ENCODE data around the gene AURKB. TPM values are rescaled to one million over a fixed set of nuclear protein-coding genes. Genes with fewer than 3 reads are reported as not detected.

Gene AURKB
- total and polyA plus RNA-seq, 10 donors, result 2.4 to 30.9 (median 10.5) TPM

GRCh38 chr17:8161289-8162232, 48.8 kb downstream of the AURKB start:
- H3K27ac ChIP-seq, result peak overlapping the region; percentile 98 to 100 (median 100)
- H3K9me3 ChIP-seq, result no peaks in the 10 kb centered on the region
- peaks cover 40 to 85% (median 75%) of the 10 kb centered on the region in 6 donors for H3K4me1 ChIP-seq
- intact Hi-C loops (cut with DNase I; ENCODE audit: low total_unique reads), result no loop called here
- 56 to 72% (median 65%) methylated on average over 18 to 19 of the region's 19 CpGs for WGBS, 5 donors
- H3K4me3 ChIP-seq, result peak overlapping the region; percentile 72 to 96 (median 82)
- H3K36me3 ChIP-seq, result peaks cover 0 to 38% (median 23%) of the 10 kb centered on the region in 6 donors
- DNase-seq, result peak; percentile 77
- TF ChIP-seq CTCF (IDR thresholded peaks at IDR 0.05 in 8 of 11, conservative IDR thresholded peaks at IDR 0.05 in 3 of 11), result no peak
- TF ChIP-seq POLR2AphosphoS5 (IDR thresholded peaks at IDR 0.05), result no peak
- TF ChIP-seq POLR2A (IDR thresholded peaks at IDR 0.05), result no peak
- no peaks in the 10 kb centered on the region for H3K27me3 ChIP-seq (replicated peaks in 1 of 7)

DNA sequence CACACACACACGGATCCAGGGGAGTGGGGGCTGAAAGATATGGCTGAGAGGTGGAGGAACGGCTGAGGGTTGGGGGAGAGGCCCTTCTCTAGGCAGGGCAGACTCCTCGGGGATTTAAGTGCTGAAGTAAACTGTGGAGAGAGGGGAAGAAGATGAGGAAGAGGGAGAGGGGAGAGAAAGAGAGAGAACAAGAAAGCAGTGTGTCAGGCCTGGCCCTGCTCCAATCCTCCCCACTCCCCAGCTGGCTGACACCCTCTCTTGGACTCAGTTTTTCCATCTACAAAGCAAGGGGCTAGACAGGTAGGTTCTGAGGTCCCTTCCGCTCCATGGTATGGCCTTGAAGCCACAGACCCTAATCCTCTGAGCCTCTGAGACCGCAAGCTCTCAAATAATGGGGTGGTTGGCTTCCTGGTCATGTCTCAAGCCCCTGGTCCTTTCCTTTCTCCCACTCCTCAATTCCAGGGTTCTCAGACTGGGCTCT, 49.6 kb downstream of the AURKB start:
- Histone ChIP-seq H3K4me1 (peaks cover 40 to 86% (median 77%) of the 10 kb centered on the region in 6 donors), H3K4me3 (peak overlapping the region in 4 of 8 donors; percentile 72 to 96 (median 82))
- WGBS, 5 donors, result 55 to 66% (median 62%) methylated on average over 5 of the region's 5 CpGs

DNA sequence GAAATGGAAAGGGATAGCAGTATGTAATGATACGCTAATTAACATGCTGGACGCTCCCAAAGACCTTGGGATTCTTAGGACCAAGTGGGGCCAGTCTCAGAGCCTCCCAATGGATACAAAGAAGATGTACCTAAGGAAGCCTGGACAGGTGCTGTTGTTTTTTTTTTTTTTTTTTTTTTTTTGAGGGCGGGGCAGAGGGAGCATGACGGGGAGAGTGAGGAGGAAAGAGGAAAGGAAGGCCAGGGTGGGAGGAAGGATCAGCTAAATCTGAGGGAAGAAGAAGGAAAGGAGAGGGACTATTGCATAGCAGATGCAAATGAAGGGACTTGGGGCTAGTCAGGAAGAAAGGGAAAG, 50.2 kb downstream of the AURKB start:
- Histone ChIP-seq H3K36me3 (peaks cover 0 to 38% (median 23%) of the 10 kb centered on the region in 6 donors), H3K27ac (peak overlapping the region in 7 of 8 donors; percentile 8 to 100 (median 100)), H3K4me3 (no peak overlapping the region), H3K4me1 (peaks cover 43 to 87% (median 80%) of the 10 kb centered on the region in 6 donors), H3K27me3 (replicated peaks in 1 of 7) (no peaks in the 10 kb centered on the region), H3K9me3 (no peaks in the 10 kb centered on the region)
- no peak for TF ChIP-seq POLR2A (IDR thresholded peaks at IDR 0.05)
- no peak for TF ChIP-seq POLR2AphosphoS5 (IDR thresholded peaks at IDR 0.05)
- TF ChIP-seq CTCF (IDR thresholded peaks at IDR 0.05 in 8 of 11, conservative IDR thresholded peaks at IDR 0.05 in 3 of 11), result no peak
- DNase-seq, result no peak
- WGBS, 5 donors, result 62 to 77% (median 66%) methylated on average over 3 to 4 of the region's 4 CpGs
- intact Hi-C loops (cut with DNase I; ENCODE audit: low total_unique reads), result no loop called here

More for the DNA sequence above, 49.6 kb downstream of the AURKB start:
- Histone ChIP-seq H3K27me3 (replicated peaks in 1 of 7) (no peaks in the 10 kb centered on the region), H3K9me3 (no peaks in the 10 kb centered on the region), H3K36me3 (peaks cover 0 to 38% (median 23%) of the 10 kb centered on the region in 6 donors), H3K27ac (peak overlapping the region; percentile 58 to 100 (median 100))
- intact Hi-C loops (cut with DNase I; ENCODE audit: low total_unique reads), result no loop called here
- no peak for TF ChIP-seq CTCF (IDR thresholded peaks at IDR 0.05 in 8 of 11, conservative IDR thresholded peaks at IDR 0.05 in 3 of 11)
- no peak for TF ChIP-seq POLR2A (IDR thresholded peaks at IDR 0.05)
- TF ChIP-seq POLR2AphosphoS5 (IDR thresholded peaks at IDR 0.05), result no peak
- no peak for DNase-seq

Data from spleen (tissue), 11 donors.